Myocyte (in vitro differentiated cells): Measurements from ENCODE around the gene LYPD5. TPM values are rescaled to one million over a fixed set of nuclear protein-coding genes. Genes with fewer than 3 reads are reported as not detected.
"Not testable (repeated sequence)": the region's sequence is repeated elsewhere in the genome, so short reads cannot be mapped to it uniquely, and the experiment has no call there.

Experiments used
- DNase-seq: peaks from one replicate; pipeline ENCODE4 v3.0.0-alpha.2; 2012; ENCODE audit warnings: low read depth
- total RNA-seq: library from RNA; depleted of rRNA; stranded (reverse); fragments of >200 nt; gene quantifications from 2 replicates; pipeline ENCODE4 v1.2.3, GENCODE V29; 2014

LYPD5 gene
- total RNA-seq, 1 donor from 2014 or later = 0.11 TPM

- DNase-seq = no peak
Observed at GRCh38 chr19:43778651-43779050, 23.6 kb downstream of the LYPD5 start.

- no peak for DNase-seq
Observed at GRCh38 chr19:43777163-43777695, 25.0 kb downstream of the LYPD5 start.

GRCh38 chr19:43776286-43776685, 26.0 kb downstream of the LYPD5 start:
- no peak for DNase-seq

- DNase-seq = no peak
Observed at GRCh38 chr19:43775299-43775890, 26.9 kb downstream of the LYPD5 start.

- not testable (repeated sequence) for DNase-seq
Observed at GRCh38 chr19:43774940-43775258, 27.3 kb downstream of the LYPD5 start.

- DNase-seq = peak; percentile 57
Observed at GRCh38 chr19:43774103-43774939, 27.9 kb downstream of the LYPD5 start.

- DNase-seq = no peak
Observed at GRCh38 chr19:43773725-43774102, 28.5 kb downstream of the LYPD5 start.

GRCh38 chr19:43769256-43769655, 33.0 kb downstream of the LYPD5 start:
- DNase-seq = no peak

GRCh38 chr19:43768273-43769050, 33.8 kb downstream of the LYPD5 start:
- no peak for DNase-seq

- no peak for DNase-seq
Observed at GRCh38 chr19:43767818-43768217, 34.4 kb downstream of the LYPD5 start.

GRCh38 chr19:43767316-43767715, 34.9 kb downstream of the LYPD5 start:
- DNase-seq = no peak

- DNase-seq = no peak
Observed at GRCh38 chr19:43766755-43767043, 35.5 kb downstream of the LYPD5 start.

GRCh38 chr19:43765109-43765876, 37.0 kb downstream of the LYPD5 start:
- peak; percentile 95 for DNase-seq

GRCh38 chr19:43764684-43765083, 37.6 kb downstream of the LYPD5 start:
- DNase-seq = not testable (repeated sequence)

- no peak for DNase-seq
Observed at GRCh38 chr19:43763473-43763939, 38.7 kb downstream of the LYPD5 start.

GRCh38 chr19:43762814-43763213, 39.4 kb downstream of the LYPD5 start:
- DNase-seq = no peak

GRCh38 chr19:43760941-43761340, 41.3 kb downstream of the LYPD5 start:
- no peak for DNase-seq

- peak; percentile 43 for DNase-seq
Observed at GRCh38 chr19:43759515-43759914, 42.7 kb downstream of the LYPD5 start.

- peak; percentile 64 for DNase-seq
Observed at GRCh38 chr19:43755256-43755801, 46.9 kb downstream of the LYPD5 start.

- DNase-seq = peak; percentile 99
Observed at GRCh38 chr19:43754503-43755255, 47.6 kb downstream of the LYPD5 start, which contains the start of gene SMG9. Gene SMG9, minus strand, starts transcription at chr19:43754962. Its CDS starts 4,221 bp downstream, at chr19:43750741.
